Activated CD4-positive, alpha-beta T cell treated with anti-CD3 and anti-CD28 coated beads, Interleukin-2, amount 50 U/mL, for 24 hours (primary cell): ENCODE results near the gene PRKCE.

Experiments used
- DNase-seq, 2 donors: peaks; one replicate each; pipeline ENCODE4 v3.0.0-alpha.2; 2020; ENCODE audit warnings: low read depth in 1 of 2, low spot score in 1 of 2

Gene PRKCE

GRCh38 chr2:45651415-45652089 lies at the start of gene PRKCE:
TSS of gene PRKCE (plus strand) at chr2:45651675.
- peak in 1 of 2 donors; percentile 32 for DNase-seq

- DNase-seq, result no peak
Measured at GRCh38 chr2:45602624-45603023, 48.9 kb upstream of the PRKCE start.

GRCh38 chr2:45605116-45605515 lies 46.4 kb upstream of the PRKCE start:
- DNase-seq, result no peak

GRCh38 chr2:45606796-45607195 lies 44.7 kb upstream of the PRKCE start:
- no peak for DNase-seq

- DNase-seq, result no peak
Measured at GRCh38 chr2:45607701-45608100, 43.8 kb upstream of the PRKCE start.

- DNase-seq, result peak; percentile 16 to 17
Measured at GRCh38 chr2:45610281-45611019, 41.0 kb upstream of the PRKCE start.

GRCh38 chr2:45611020-45611859 lies 40.2 kb upstream of the PRKCE start, which contains the start of gene SRBD1:
TSS of gene SRBD1 (minus strand) at chr2:45611267. CDS start at chr2:45605441, 5,826 bp downstream.
- DNase-seq, result peak; percentile 68 to 90

- no peak for DNase-seq
Measured at GRCh38 chr2:45612285-45612684, 39.2 kb upstream of the PRKCE start.

- DNase-seq, result no peak
Measured at GRCh38 chr2:45612731-45613130, 38.7 kb upstream of the PRKCE start.

GRCh38 chr2:45614330-45614729 lies 37.1 kb upstream of the PRKCE start:
- no peak for DNase-seq

- no peak for DNase-seq
Measured at GRCh38 chr2:45614871-45615415, 36.5 kb upstream of the PRKCE start.

- DNase-seq, result no peak
Measured at GRCh38 chr2:45616658-45617411, 34.6 kb upstream of the PRKCE start.

GRCh38 chr2:45617496-45617895 lies 34.0 kb upstream of the PRKCE start:
- no peak for DNase-seq

- no peak for DNase-seq
Measured at GRCh38 chr2:45622336-45623075, 29.0 kb upstream of the PRKCE start.

GRCh38 chr2:45623098-45623497 lies 28.4 kb upstream of the PRKCE start:
- DNase-seq, result no peak

- DNase-seq, result no peak
Measured at GRCh38 chr2:45625824-45626223, 25.7 kb upstream of the PRKCE start.

GRCh38 chr2:45626387-45627221 lies 24.9 kb upstream of the PRKCE start:
- no peak for DNase-seq

GRCh38 chr2:45627911-45628310 lies 23.6 kb upstream of the PRKCE start:
- no peak for DNase-seq

GRCh38 chr2:45629971-45630370 lies 21.5 kb upstream of the PRKCE start:
- DNase-seq, result no peak
